K562 (cell line): ENCODE results near the gene ADIPOR2. TPM values are rescaled to one million over a fixed set of nuclear protein-coding genes. Genes with fewer than 3 reads are reported as not detected.

Experiments
- ATAC-seq: fragments of 200-7000 bp; cut with Tn5 transposase; 3 replicates; pipeline ENCODE4 v1.9.1; 2020; ENCODE audit warnings: moderate library complexity
- BruUV-seq: library from RNA; stranded (reverse); fragments of 400-500 nt; replicated peaks from 2 replicates; lab custom pipeline; 2021; lab: Mats Ljungman, UMichigan
- CTCF ChIA-PET: fragments of 300-600 bp; formaldehyde crosslinking; extraction: SDS; loops from one replicate; lab custom pipeline; 2021; ENCODE audit warnings: low intra/inter-chr PET ratio; lab: Yijun Ruan, JAX
- POLR2A ChIA-PET: fragments of 300-600, 350-650 bp; sonication (Branson Sonifier 250); formaldehyde crosslinking; extraction: SDS; loops from one replicate; lab custom pipeline; 2021; ENCODE audit warnings: antibody characterized with exemption, inconsistent platforms; lab: Yijun Ruan, JAX
- DNase-seq, 4 experiments: peaks; one replicate each; pipeline versions ENCODE4 v3.0.0 to v3.0.0-alpha.2; 2011 to 2018; ENCODE audit warnings: low spot score in 3 of 4, mixed read lengths in 3 of 4; ENCODE audit errors: extremely low read depth in 1 of 4
- FAIRE-seq: peaks from 2 replicates; lab custom pipeline; 2011; peaks lifted over from hg19 to GRCh38; lab: Jason Lieb, UNC
- H2AFZ ChIP-seq: 2 replicates; pipeline ENCODE4 v1.6.0; 2011; ENCODE audit warnings: low read depth, low read length, control low read depth, inconsistent platforms
- H3K27ac ChIP-seq: fragments of 200-600 bp; 3 replicates; pipeline ENCODE4 v1.8.0; 2011; ENCODE audit warnings: low read depth, mild to moderate bottlenecking, control low read depth, inconsistent platforms, low read length, moderate library complexity, mixed read lengths; ENCODE audit errors: extremely low read depth
- H3K27me3 ChIP-seq, 2 experiments: fragments of 300-600 bp in 1 of 2; 2 replicates in 1 of 2; 3 replicates in 1 of 2; pipeline versions ENCODE4 v1.6.0 to v1.8.0; 2011; ENCODE audit warnings: inconsistent platforms in 2 of 2, low read length in 2 of 2, mild to moderate bottlenecking in 1 of 2, mixed read lengths in 1 of 2, moderate library complexity in 1 of 2; ENCODE audit not compliant: control insufficient read depth in 2 of 2, insufficient read depth in 2 of 2
- H3K36me3 ChIP-seq: fragments of 300-600 bp; 3 replicates; pipeline ENCODE4 v1.8.0; 2011; ENCODE audit warnings: mild to moderate bottlenecking, low read length, inconsistent platforms; ENCODE audit not compliant: control insufficient read depth, insufficient read depth
- H3K4me1 ChIP-seq, 2 experiments: fragments of 200-600 bp in 1 of 2; replicated peaks in 1 of 2; 2 replicates in 1 of 2; 3 replicates in 1 of 2; pipeline versions ENCODE4 v1.5.1 to v1.8.0; 2011; ENCODE audit warnings: inconsistent platforms in 2 of 2, low read length in 2 of 2, mild to moderate bottlenecking in 1 of 2, mixed read lengths in 1 of 2, moderate library complexity in 1 of 2; ENCODE audit not compliant: control insufficient read depth in 2 of 2, insufficient read depth in 2 of 2
- H3K4me2 ChIP-seq: 2 replicates; pipeline ENCODE4 v1.6.1; 2011; ENCODE audit warnings: low read length, control low read depth, inconsistent platforms, mixed read lengths; ENCODE audit not compliant: insufficient read depth
- H3K4me3 ChIP-seq: fragments of 200-600 bp; sonication (generic), shearing (Covaris generic); 2 replicates; pipeline ENCODE4 v1.5.1; 2016; ENCODE audit warnings: control low read depth, inconsistent platforms
- H3K79me2 ChIP-seq: fragments of 200-600 bp; 3 replicates; pipeline ENCODE4 v1.8.0; 2011; ENCODE audit warnings: low read length, inconsistent platforms; ENCODE audit not compliant: control insufficient read depth, insufficient read depth
- H3K9ac ChIP-seq, 2 experiments: 2 replicates each; pipeline versions ENCODE4 v1.6.0 to v1.6.1; 2011; ENCODE audit warnings: low read depth in 2 of 2, low read length in 2 of 2, control low read depth in 1 of 2, inconsistent platforms in 1 of 2, mild to moderate bottlenecking in 1 of 2, mixed read lengths in 1 of 2; ENCODE audit not compliant: insufficient read depth in 1 of 2
- H3K9me1 ChIP-seq: one replicate; pipeline ENCODE4 v1.6.0; 2011; ENCODE audit warnings: inconsistent platforms, mild to moderate bottlenecking, low read length, moderate library complexity; ENCODE audit not compliant: control insufficient read depth, insufficient read depth
- H3K9me3 ChIP-seq: replicated peaks from 2 replicates; pipeline ENCODE4 v1.5.1; 2011; ENCODE audit warnings: low read depth, low read length, inconsistent platforms; ENCODE audit not compliant: control insufficient read depth, insufficient read depth
- H4K20me1 ChIP-seq: replicated peaks from 2 replicates; pipeline ENCODE4 v1.6.1; 2011; ENCODE audit warnings: low read length, inconsistent platforms, mixed read lengths; ENCODE audit not compliant: control insufficient read depth, insufficient read depth
- CEBPG ChIP-seq, 3 experiments: fragments of 200-800 bp in 1 of 3; sonication (Bioruptor generic) in 1 of 3; sonication (generic) in 1 of 3; formaldehyde crosslinking in 1 of 3; IDR thresholded peaks in 2 of 3; conservative IDR thresholded peaks in 1 of 3; 2 replicates each; pipeline versions ENCODE4 v1.6.1 to v1.8.0; 2016 to 2022; ENCODE audit warnings: missing compliant biosample characterization in 2 of 3, missing genetic modification characterization in 2 of 3, mild to moderate bottlenecking in 1 of 3, missing genetic modification reagents in 1 of 3
- MEIS2 ChIP-seq: fragments of 450-650 bp; IDR thresholded peaks from 2 replicates; pipeline ENCODE4 v1.6.1; 2014; ENCODE audit warnings: mild to moderate bottlenecking; ENCODE audit not compliant: partially characterized antibody
- PCBP1 ChIP-seq: fragments of 200-400 bp; formaldehyde crosslinking; IDR thresholded peaks from 2 replicates; pipeline ENCODE4 v1.6.1; 2018; ENCODE audit warnings: mild to moderate bottlenecking, low read depth, low read length; ENCODE audit not compliant: poor library complexity, severe bottlenecking
- WGBS: fragments of 100-300 bp; shearing (Covaris generic); methylation state at CpG from one replicate; pipeline ENCODE4 v1.1.6; 2016; ENCODE audit warnings: low coverage, mixed read lengths; ENCODE audit not compliant: insufficient coverage; ENCODE audit errors: missing lambda C conversion rate; 5-methylcytosine and 5-hydroxymethylcytosine counted together
- in situ Hi-C: fragments of 300-500 bp; cut with MboI; formaldehyde crosslinking; loops from 4 replicates; pipeline ENCODE4 v1.15.0; 2018; ENCODE audit warnings: inconsistent platforms, mixed read lengths
- intact Hi-C: fragments of 100-400 bp; cut with micrococcal nuclease; formaldehyde crosslinking; loops from 2 replicates; pipeline ENCODE4 v1.14.2; 2022
- polyA plus RNA-seq, 8 experiments: library from polyadenylated mRNA; depleted of rRNA in 4 of 8; stranded (reverse) in 5 of 8; unstranded in 3 of 8; fragments of >200 nt; fragmentation: Nextera tagmentation in 2 of 8; fragmentation: Illumina TruSeq in 1 of 8; extraction: Ambion mirVana in 2 of 8; extraction: Trizol in 1 of 8; gene quantifications; 2 replicates each; pipeline versions ENCODE4 v1.2.1 to v1.2.3, GENCODE V29; 2011 to 2014; ENCODE audit warnings: inconsistent platforms in 1 of 8, missing spikeins in 1 of 8
- total RNA-seq, 7 experiments: library from RNA; depleted of rRNA in 6 of 7; stranded (reverse); fragments of >200 nt in 6 of 7; fragmentation: Illumina TruSeq in 2 of 7; extraction: Trizol in 2 of 7; gene quantifications; 2 replicates each; pipeline versions ENCODE4 v1.2.1 to v1.2.3, GENCODE V29; 2011 to 2021; ENCODE audit warnings: low replicate concordance in 1 of 7
- TF ChIP-seq, protein P1 (sequence below): fragments of 250-450 bp; sonication (Bioruptor Pico); IDR thresholded peaks from 2 replicates; pipeline ENCODE4 v1.4.0; 2020; ENCODE audit warnings: borderline replicate concordance

Gene ADIPOR2
- total and polyA plus RNA-seq, 9 of the 15 experiments (the other 6 are each of a cell fraction or from before 2014, with no cell fraction given): 10.9 to 63.5 (median 46.0) TPM

DNA sequence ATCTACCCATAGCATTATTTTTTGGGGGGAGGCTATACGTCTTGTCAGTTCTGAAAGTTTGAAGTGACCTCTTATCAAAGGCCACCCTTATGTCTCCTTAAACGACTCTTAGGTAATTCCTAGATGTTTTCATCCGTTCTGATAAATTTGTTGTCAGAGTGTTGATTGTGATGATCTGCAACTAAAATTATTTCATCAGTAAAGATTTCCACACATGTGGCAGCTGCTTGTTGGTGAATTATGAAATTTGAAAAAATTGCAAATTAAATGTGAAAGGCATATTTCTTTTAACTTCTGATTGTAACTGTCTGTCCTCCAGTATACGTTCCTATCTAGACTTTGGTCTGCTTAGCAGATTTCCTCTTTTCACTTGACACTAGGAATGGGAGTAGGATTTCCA, 1.4 kb downstream of the ADIPOR2 start:
- Histone ChIP-seq H3K79me2 (peaks cover 64% of the 10 kb centered on the region), H3K4me2 (peak overlapping the region; percentile 91), H3K9ac (peak overlapping the region in 1 of 2 experiments; percentile 94; a peak in 2 of 4 replicates), H3K9me3 (no peaks in the 10 kb centered on the region), H4K20me1 (peaks cover 26% of the 10 kb centered on the region; the same call in 1 of the 2 replicates), H3K27me3 (no peaks in the 10 kb centered on the region), H3K9me1 (peaks cover 3% of the 10 kb centered on the region), H3K4me1 (peaks cover 0 to 7% of the 10 kb centered on the region in 2 experiments; a peak in 3 of 5 replicates), H3K4me3 (peak overlapping the region; percentile 95), H3K27ac (peak overlapping the region; percentile 92; the same call in 2 of the 3 replicates), H3K36me3 (peaks cover 15% of the 10 kb centered on the region), H2AFZ (no peak overlapping the region)
- ATAC-seq (no peak), DNase-seq (peak in 2 of 4 experiments; percentile 14 to 20), FAIRE-seq (no peak)
- TF ChIP-seq CEBPG (CRISPR knock-in tag; IDR thresholded peaks at IDR 0.05): no peak
- TF ChIP-seq CEBPG (tag; conservative IDR thresholded peaks at IDR 0.05 in 1 of 2, IDR thresholded peaks at IDR 0.05 in 1 of 2): 0 out of 4 replicates have a peak, but pooled peaks of 1 of the 2 experiments have one; percentile 12
- TF ChIP-seq, protein P1, sequence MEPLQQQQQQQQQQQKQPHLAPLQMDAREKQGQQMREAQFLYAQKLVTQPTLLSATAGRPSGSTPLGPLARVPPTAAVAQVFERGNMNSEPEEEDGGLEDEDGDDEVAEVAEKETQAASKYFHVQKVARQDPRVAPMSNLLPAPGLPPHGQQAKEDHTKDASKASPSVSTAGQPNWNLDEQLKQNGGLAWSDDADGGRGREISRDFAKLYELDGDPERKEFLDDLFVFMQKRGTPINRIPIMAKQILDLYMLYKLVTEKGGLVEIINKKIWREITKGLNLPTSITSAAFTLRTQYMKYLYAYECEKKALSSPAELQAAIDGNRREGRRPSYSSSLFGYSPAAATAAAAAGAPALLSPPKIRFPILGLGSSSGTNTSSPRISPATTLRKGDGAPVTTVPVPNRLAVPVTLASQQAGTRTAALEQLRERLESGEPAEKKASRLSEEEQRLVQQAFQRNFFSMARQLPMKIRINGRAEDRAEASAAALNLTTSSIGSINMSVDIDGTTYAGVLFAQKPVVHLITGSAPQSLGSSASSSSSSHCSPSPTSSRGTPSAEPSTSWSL: no peak
- peak; percentile 35 for TF ChIP-seq MEIS2
- no peak for TF ChIP-seq PCBP1
- BruUV-seq: TSS peak; percentile 58
- POLR2A ChIA-PET: interaction anchor here (1.4 to 2.0 kb wide), 4 partner anchors 11 to 15 kb away, joined by 3 to 20 read pairs (median 7); no protein-coding TSS in a partner anchor
- in situ Hi-C loops: no loop called here
- intact Hi-C loops: no loop called here
- CTCF ChIA-PET: no interaction called here
- 0% methylated on average over 4 of the region's 4 CpGs for WGBS
